DMS153 treated with DMSO at 0.1 percent for 48 hours (cell line): ENCODE results near the gene ZNF519.
"Not testable (repeated sequence)": the region's sequence is repeated elsewhere in the genome, so short reads cannot be mapped to it uniquely, and the experiment has no call there.

ENCODE experiments used
- DNase-seq: peaks from one replicate; lab custom pipeline; 2025; ENCODE audit not compliant: unreplicated experiment; lab: John Stamatoyannopoulos, UW

ZNF519 gene

GRCh38 chr18:14132271-14132700 is at the start of gene ZNF519:
ZNF519 (minus strand) TSS chr18:14132435; CDS start chr18:14132277, 158 bp downstream.
- DNase-seq, result peak; percentile 60

GRCh38 chr18:14179306-14179705 is 47.1 kb upstream of the ZNF519 start:
- no peak for DNase-seq

GRCh38 chr18:14178321-14179196 is 46.3 kb upstream of the ZNF519 start:
- not testable (repeated sequence) for DNase-seq

- DNase-seq, result not testable (repeated sequence)
Measured at GRCh38 chr18:14177540-14178320, 45.5 kb upstream of the ZNF519 start.

GRCh38 chr18:14175404-14175803 is 43.2 kb upstream of the ZNF519 start:
- DNase-seq, result not testable (repeated sequence)

GRCh38 chr18:14174706-14175085 is 42.5 kb upstream of the ZNF519 start:
- no peak for DNase-seq

GRCh38 chr18:14174002-14174705 is 41.9 kb upstream of the ZNF519 start:
- DNase-seq, result not testable (repeated sequence)

GRCh38 chr18:14173116-14173951 is 41.1 kb upstream of the ZNF519 start:
- DNase-seq, result not testable (repeated sequence)

- DNase-seq, result not testable (repeated sequence)
Measured at GRCh38 chr18:14172142-14173115, 40.2 kb upstream of the ZNF519 start.

GRCh38 chr18:14171301-14172141 is 39.3 kb upstream of the ZNF519 start:
- not testable (repeated sequence) for DNase-seq

GRCh38 chr18:14170367-14171036 is 38.3 kb upstream of the ZNF519 start:
- not testable (repeated sequence) for DNase-seq

GRCh38 chr18:14162915-14163314 is 30.7 kb upstream of the ZNF519 start:
- DNase-seq, result not testable (repeated sequence)

GRCh38 chr18:14151564-14152113 is 19.4 kb upstream of the ZNF519 start:
- DNase-seq, result not testable (repeated sequence)

GRCh38 chr18:14150766-14151165 is 18.5 kb upstream of the ZNF519 start:
- DNase-seq, result not testable (repeated sequence)

GRCh38 chr18:14149916-14150420 is 17.7 kb upstream of the ZNF519 start:
- not testable (repeated sequence) for DNase-seq

GRCh38 chr18:14149121-14149850 is 17.1 kb upstream of the ZNF519 start:
- DNase-seq, result not testable (repeated sequence)
